HG02571 (cell line): ENCODE data around the gene PSMB7.
A peak's percentile ranks its signal among the peaks of the same experiment; 100 is the strongest.

Experiments used
- ATAC-seq: cut with Tn5 transposase; IDR thresholded peaks from one replicate; pipeline ENCODE4 v1.9.1; 2021; ENCODE audit warnings: mild to moderate bottlenecking, moderate library complexity; ENCODE audit not compliant: unreplicated experiment

PSMB7 gene

GRCh38 chr9:124415102-124415851 is at the start of gene PSMB7:
Gene PSMB7 (minus strand): TSS chr9:124415442. CDS start chr9:124415425, 17 bp downstream.
- ATAC-seq, result peak; percentile 87

DNA sequence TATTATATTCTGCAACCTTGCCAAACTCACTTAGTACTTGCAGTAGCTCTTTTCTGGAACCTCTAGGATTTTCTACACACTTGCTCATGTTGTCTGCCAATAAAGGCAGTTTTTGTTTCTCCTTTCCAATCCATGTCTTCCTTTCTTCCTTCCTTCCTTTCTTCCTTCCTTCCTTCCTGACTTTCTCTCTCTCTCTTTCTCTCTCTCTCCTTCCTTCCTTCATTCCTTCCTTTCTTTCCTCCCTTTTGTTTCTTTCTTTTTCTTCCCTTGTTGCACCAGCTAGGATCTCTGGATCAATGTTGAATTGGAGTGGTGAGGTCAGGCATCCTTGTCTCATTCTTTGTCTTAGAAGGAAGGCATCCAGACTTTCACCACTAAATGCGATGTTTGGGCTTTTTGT is 47.5 kb upstream of the PSMB7 start:
- ATAC-seq, result no peak

DNA sequence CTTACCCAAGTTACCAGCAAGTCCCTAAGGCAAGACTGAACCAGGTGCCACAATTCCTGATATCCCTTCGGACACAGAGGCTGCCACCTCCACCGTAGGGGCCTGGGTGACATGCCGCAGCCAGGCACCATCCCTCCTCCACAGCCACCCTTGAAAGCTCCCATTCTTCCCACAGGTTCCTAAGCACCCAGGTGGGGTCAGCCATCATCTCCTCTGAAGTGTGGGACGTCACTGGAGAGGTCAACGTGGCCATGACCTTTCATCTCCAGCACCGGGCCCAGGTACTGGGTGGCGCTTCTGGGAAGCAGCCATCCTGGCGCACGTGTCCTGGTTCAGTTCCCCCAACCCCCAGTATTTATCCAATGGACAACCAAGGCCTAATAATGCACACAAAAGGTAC is 43.2 kb upstream of the PSMB7 start:
- ATAC-seq, result no peak

- no peak for ATAC-seq
These were observed 42.7 kb upstream of the PSMB7 start for GRCh38 chr9:124457887-124458431.

DNA sequence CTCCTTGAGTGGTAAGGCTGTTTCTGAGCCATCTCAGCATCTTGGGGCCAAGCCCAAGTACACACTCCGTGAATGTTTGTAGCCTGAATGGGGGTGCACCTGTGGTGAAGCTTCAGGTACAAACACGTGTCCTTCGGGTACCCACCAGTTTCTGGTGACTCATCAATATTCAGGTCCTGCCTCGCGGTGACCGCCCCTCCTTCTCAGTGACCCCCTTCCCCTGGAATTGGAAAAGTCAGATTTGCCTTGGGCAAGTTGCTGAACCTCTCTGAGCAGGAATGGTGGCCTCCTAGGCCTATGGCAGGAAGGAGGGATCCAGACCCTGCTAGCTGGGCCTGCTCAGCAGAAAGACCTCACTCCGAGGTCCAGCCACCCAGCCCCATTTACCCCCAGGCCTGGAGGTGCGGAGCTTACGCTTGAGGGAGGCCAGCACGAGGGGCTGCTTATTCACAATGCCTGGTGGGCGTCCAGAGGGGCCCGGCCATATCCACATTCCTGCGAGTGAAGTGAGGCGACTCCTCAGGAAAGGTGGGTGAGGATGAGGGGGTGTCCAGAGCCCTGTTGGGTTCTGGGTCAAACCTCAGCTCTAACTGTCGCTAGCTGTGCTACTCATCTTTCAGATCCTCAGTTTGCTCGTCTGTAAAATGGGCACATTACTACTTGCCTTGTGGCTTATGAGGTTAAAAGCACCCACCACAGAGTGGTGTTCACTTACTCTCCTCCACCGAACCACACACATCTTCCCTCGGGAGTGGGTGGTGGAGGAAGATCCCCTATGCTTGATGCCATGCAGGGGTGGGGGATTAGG is 42.0 kb upstream of the PSMB7 start:
- no peak for ATAC-seq

- ATAC-seq, result no peak
These were observed 41.3 kb upstream of the PSMB7 start for GRCh38 chr9:124456341-124457078.

GRCh38 chr9:124455820-124456219 is 40.6 kb upstream of the PSMB7 start:
- no peak for ATAC-seq

- ATAC-seq, result no peak
These were observed 39.7 kb upstream of the PSMB7 start for GRCh38 chr9:124454791-124455443.

GRCh38 chr9:124454296-124454695 is 39.1 kb upstream of the PSMB7 start:
- ATAC-seq, result no peak

GRCh38 chr9:124453586-124454191 is 38.4 kb upstream of the PSMB7 start:
- no peak for ATAC-seq

GRCh38 chr9:124452841-124453585 is 37.8 kb upstream of the PSMB7 start:
- ATAC-seq, result no peak

- no peak for ATAC-seq
These were observed 37.1 kb upstream of the PSMB7 start for GRCh38 chr9:124452326-124452725.

DNA sequence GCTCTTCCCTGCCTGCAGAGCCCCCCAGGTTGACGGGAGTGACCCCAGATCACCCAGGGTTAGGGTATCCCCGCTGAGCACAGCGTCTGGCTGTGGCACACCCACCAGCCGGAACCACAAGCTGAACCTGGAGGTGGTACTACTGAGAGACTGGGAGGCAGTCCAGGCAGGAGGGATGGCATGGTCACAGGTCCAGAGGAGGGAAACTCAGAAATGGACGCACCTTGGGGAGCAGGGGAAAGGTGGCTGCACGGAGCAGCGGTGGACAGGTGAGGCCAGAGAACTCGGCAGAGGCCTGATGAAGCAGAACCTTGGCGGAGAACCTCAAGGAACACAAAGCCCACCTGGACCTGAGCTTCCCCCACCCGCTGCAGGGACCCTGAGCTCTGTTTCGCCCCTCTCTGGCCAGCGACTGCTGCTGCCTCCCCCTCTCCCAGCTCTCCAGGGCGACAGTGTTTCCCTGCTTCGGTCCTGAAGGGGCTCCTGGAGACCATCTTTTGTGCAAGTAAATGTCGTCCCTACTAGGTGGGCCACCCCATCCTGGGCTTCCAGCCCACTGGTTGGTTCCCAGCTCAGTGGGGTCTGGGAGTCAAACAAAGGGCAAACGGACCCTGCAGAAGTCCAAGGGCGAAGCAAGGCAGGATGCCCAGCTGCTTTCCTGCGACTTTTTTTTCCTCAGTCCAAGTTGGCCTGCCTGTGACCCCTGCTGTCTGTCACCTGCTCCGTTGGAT is 35.9 kb upstream of the PSMB7 start:
- ATAC-seq, result no peak

DNA sequence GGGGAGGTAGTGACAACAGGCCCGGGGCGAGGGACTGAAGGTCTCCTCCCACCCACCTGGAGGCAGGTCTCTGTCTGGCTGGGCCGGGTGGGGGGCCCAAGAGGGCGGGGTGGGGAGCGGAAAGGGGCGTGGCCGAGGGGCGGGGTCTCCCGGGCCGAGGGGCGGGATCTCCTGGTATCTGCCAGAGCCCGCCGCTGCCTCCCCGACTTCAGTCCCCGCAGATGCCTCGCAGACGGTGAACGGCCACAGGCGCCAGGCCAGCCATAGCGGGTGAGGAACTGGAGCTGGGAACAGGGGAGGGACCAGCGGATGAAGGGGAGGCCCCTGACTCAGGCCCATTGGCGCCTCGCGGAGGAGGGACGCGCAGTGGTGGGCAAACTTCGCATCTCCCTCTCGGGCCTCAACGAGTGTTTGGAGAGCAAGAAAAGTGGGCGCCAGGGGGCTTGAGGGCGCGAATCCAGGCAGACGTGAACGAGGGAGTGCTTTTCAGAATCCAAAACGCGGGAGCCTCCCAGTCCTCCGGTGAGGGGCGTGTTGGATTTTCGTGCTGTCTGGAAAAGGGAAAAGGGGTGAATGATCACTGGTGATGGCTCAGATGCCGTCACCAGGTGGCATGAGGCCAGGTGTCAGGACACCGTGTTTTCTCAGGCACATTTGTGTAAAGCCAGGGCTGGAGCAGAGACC is 35.1 kb upstream of the PSMB7 start, which contains the start of gene ADGRD2:
ADGRD2 (plus strand) TSS at position 211 of the 684 bp plus-strand sequence. CDS start 1,216 bp downstream, outside the sequence.
- ATAC-seq, result no peak

DNA sequence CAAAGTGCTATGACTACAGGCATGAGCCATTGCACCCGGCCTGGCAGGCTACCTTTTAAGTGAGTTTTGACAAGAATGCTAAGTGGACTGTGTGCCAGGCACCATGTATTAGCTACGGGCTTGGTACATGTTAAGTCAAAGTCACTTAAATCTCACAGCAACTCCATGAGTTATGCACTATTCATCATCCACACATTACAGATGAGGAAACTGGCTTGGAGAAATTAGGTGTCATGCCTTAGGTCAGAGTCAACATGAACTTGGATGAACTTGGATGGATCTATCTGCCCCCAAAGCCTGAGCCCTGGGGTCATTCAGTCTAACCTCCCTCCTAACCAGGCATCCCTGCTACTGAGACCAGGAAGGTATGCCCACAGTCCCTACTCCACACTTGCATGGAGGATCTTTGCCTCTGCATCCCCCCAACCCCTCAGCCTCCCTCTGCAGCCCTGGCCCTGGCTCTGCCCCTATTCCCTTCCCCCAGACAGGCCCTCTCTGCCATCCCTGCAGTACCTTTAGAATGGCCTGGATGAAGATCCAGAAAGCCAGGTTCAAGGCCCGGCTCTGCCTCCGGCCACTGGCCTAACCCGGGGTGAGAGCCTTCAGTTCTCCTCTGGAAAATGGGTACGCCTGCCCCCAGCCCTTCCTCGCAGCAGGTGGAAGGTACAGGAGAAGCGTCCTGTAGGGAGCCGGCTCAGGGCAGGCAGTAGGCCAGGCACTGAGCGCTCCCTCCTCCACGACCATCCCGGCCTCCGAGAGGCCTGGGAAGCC is 34.3 kb upstream of the PSMB7 start:
- ATAC-seq, result no peak

GRCh38 chr9:124448019-124448418 is 32.8 kb upstream of the PSMB7 start:
- ATAC-seq, result no peak

DNA sequence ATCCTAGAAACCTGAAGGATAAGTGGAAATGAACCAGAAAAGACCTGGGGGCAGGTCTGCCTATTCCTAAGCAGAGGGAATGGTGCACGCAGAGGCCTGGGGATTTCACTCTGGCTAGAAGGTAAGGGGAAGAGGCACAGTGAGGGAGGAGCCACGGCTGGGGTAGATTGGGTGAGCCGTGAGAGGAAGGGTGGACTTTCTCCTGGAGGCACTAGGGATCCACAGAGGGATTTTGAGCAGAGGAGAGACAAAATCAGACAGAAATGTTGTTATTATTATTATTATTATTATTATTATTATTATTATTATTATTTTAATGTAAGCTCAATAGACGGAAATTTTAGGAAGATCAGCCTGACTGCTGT is 32.0 kb upstream of the PSMB7 start:
- ATAC-seq, result no peak

DNA sequence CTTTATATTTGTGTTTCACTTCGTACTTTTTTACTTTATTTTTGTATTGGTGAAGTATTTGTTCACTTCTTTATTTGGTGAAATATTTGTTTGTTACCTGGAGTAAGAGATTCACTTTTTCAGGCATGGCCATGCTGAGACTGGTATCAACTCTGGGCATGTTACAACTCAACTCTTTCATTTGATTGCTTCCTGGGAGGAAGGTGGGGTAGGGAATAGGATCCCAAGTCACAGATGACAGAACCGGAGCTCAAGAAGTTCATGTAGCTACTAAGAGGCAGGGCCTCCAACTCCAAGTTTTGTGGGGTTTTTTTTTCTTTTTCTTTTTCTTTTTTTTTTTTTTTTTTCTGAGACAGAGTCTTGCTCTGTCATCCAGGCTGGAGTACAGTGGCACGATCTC is 28.9 kb upstream of the PSMB7 start:
- no peak for ATAC-seq
